COLO829 (cell line): ENCODE measurements around the gene VSTM2B.
A peak's percentile ranks its signal among the peaks of the same experiment; 100 is the strongest.
"Not testable (repeated sequence)": the region's sequence is repeated elsewhere in the genome, so short reads cannot be mapped to it uniquely, and the experiment has no call there.

Source experiments
- DNase-seq: peaks from one replicate; pipeline ENCODE4 v3.0.0; 2012; ENCODE audit warnings: low spot score

VSTM2B gene

GRCh38 chr19:29525901-29526729, at the start of gene VSTM2B:
TSS of gene VSTM2B (plus strand) at chr19:29525994. CDS start at chr19:29526584, 590 bp downstream.
- DNase-seq = no peak

- no peak for DNase-seq
Observed at GRCh38 chr19:29476528-29476927, 49.3 kb upstream of the VSTM2B start.

- DNase-seq = no peak
Observed at GRCh38 chr19:29477831-29478577, 47.8 kb upstream of the VSTM2B start.

- peak; percentile 28 for DNase-seq
Observed at GRCh38 chr19:29478578-29479565, 46.9 kb upstream of the VSTM2B start.

- no peak for DNase-seq
Observed at GRCh38 chr19:29479941-29480340, 45.9 kb upstream of the VSTM2B start.

- no peak for DNase-seq
Observed at GRCh38 chr19:29480507-29480906, 45.3 kb upstream of the VSTM2B start.

GRCh38 chr19:29482855-29483640, 42.7 kb upstream of the VSTM2B start:
- no peak for DNase-seq

GRCh38 chr19:29483641-29483920, 42.2 kb upstream of the VSTM2B start:
- DNase-seq = no peak

- no peak for DNase-seq
Observed at GRCh38 chr19:29483944-29484581, 41.7 kb upstream of the VSTM2B start.

- no peak for DNase-seq
Observed at GRCh38 chr19:29484876-29485275, 40.9 kb upstream of the VSTM2B start.

GRCh38 chr19:29485293-29485692, 40.5 kb upstream of the VSTM2B start:
- no peak for DNase-seq

- not testable (repeated sequence) for DNase-seq
Observed at GRCh38 chr19:29486961-29487360, 38.8 kb upstream of the VSTM2B start.

GRCh38 chr19:29487432-29487831, 38.4 kb upstream of the VSTM2B start:
- DNase-seq = no peak

- DNase-seq = no peak
Observed at GRCh38 chr19:29488316-29488715, 37.5 kb upstream of the VSTM2B start.

GRCh38 chr19:29489172-29489951, 36.4 kb upstream of the VSTM2B start:
- DNase-seq = no peak

- DNase-seq = no peak
Observed at GRCh38 chr19:29491491-29491890, 34.3 kb upstream of the VSTM2B start.

- no peak for DNase-seq
Observed at GRCh38 chr19:29491995-29492577, 33.7 kb upstream of the VSTM2B start.

GRCh38 chr19:29492769-29493168, 33.0 kb upstream of the VSTM2B start:
- DNase-seq = no peak

- no peak for DNase-seq
Observed at GRCh38 chr19:29495091-29495490, 30.7 kb upstream of the VSTM2B start.
